A673 (cell line): Measurements from ENCODE around the gene SMPX. TPM values are rescaled to one million over a fixed set of nuclear protein-coding genes. Genes with fewer than 3 reads are reported as not detected.

Experiments used
- BruUV-seq: library from RNA; stranded (reverse); fragments of 400-500 nt; replicated peaks from 2 replicates; lab custom pipeline; 2021; lab: Mats Ljungman, UMichigan
- CTCF ChIA-PET: fragments of 300-600 bp; sonication (Branson Sonifier 250); formaldehyde crosslinking; loops from one replicate; lab custom pipeline; 2022; ENCODE audit warnings: antibody characterized with exemption; lab: Charles Lee
- POLR2A ChIA-PET: fragments of 300-600 bp; sonication (Branson Sonifier 250); formaldehyde crosslinking; loops from one replicate; lab custom pipeline; 2022; ENCODE audit warnings: antibody characterized with exemption; ENCODE audit not compliant: low non-redundant PET; lab: Charles Lee
- DNase-seq: peaks from one replicate; pipeline ENCODE4 v3.0.0-alpha.2; 2015; ENCODE audit warnings: low spot score
- H3K27ac ChIP-seq: fragments of 200-600 bp; sonication (generic); 2 replicates; pipeline ENCODE4 v1.5.1; 2016; ENCODE audit warnings: mixed run types, low read depth, mild to moderate bottlenecking, mixed read lengths, antibody characterized with exemption, low read length; ENCODE audit not compliant: poor library complexity, severe bottlenecking
- H3K27me3 ChIP-seq: fragments of 200-600 bp; sonication (generic); replicated peaks from 2 replicates; pipeline ENCODE4 v1.6.1; 2017; ENCODE audit warnings: mixed run types, low read depth, mild to moderate bottlenecking, mixed read lengths, antibody characterized with exemption, low read length; ENCODE audit not compliant: insufficient read depth, poor library complexity
- H3K36me3 ChIP-seq: fragments of 200-600 bp; sonication (generic); 2 replicates; pipeline ENCODE4 v1.6.1; 2016; ENCODE audit warnings: mixed run types, mild to moderate bottlenecking, mixed read lengths, antibody characterized with exemption, low read length; ENCODE audit not compliant: insufficient read depth, poor library complexity, severe bottlenecking
- H3K4me1 ChIP-seq: fragments of 200-600 bp; sonication (generic); 2 replicates; pipeline ENCODE4 v1.6.1; 2017; ENCODE audit warnings: mixed run types, mild to moderate bottlenecking, mixed read lengths, antibody characterized with exemption, low read length; ENCODE audit not compliant: insufficient read depth, poor library complexity, severe bottlenecking
- H3K4me3 ChIP-seq: fragments of 200-600 bp; sonication (generic); 2 replicates; pipeline ENCODE4 v1.5.1; 2016; ENCODE audit warnings: low read depth, mixed run types, mild to moderate bottlenecking, mixed read lengths, low read length; ENCODE audit not compliant: poor library complexity, severe bottlenecking
- H3K9me3 ChIP-seq: fragments of 200-600 bp; sonication (generic); 2 replicates; pipeline ENCODE4 v1.6.1; 2016; ENCODE audit warnings: mixed run types, low read depth, mild to moderate bottlenecking, mixed read lengths, antibody characterized with exemption, low read length; ENCODE audit not compliant: poor library complexity, severe bottlenecking
- CTCF ChIP-seq: fragments of 300-800, 200-600 bp; sonication (generic); conservative IDR thresholded peaks from 2 replicates; pipeline ENCODE4 v1.5.1; 2017; ENCODE audit warnings: low read depth, mild to moderate bottlenecking, antibody characterized with exemption, low read length, moderate library complexity, mixed read lengths
- EZH2 ChIP-seq: fragments of 200-600 bp; sonication (generic); IDR thresholded peaks from 2 replicates; pipeline ENCODE4 v1.6.1; 2017; ENCODE audit warnings: borderline replicate concordance, low read depth, mild to moderate bottlenecking, mixed read lengths, antibody characterized with exemption, low read length; ENCODE audit not compliant: poor library complexity, severe bottlenecking
- intact Hi-C: fragments of 100-400 bp; cut with micrococcal nuclease; formaldehyde crosslinking; loops from one replicate; pipeline ENCODE4 v1.10.0; 2022; ENCODE audit not compliant: unreplicated experiment
- total RNA-seq: library from RNA; stranded (reverse); gene quantifications from 2 replicates; pipeline ENCODE4 v1.2.3, GENCODE V29; 2021

SMPX gene
- total RNA-seq, 1 experiment from 2014 or later, result not detected

- Histone ChIP-seq H3K9me3 (no peaks in the 10 kb centered on the region), H3K4me1 (no peaks in the 10 kb centered on the region), H3K27ac (no peak overlapping the region), H3K36me3 (no peaks in the 10 kb centered on the region), H3K27me3 (no peaks in the 10 kb centered on the region), H3K4me3 (no peak overlapping the region)
- no TSS peak for BruUV-seq
- POLR2A ChIA-PET, result no interaction called here
- CTCF ChIA-PET, result no interaction called here
- TF ChIP-seq CTCF (peak; percentile 30; the same call in 1 of the 2 replicates), EZH2 (no peak)
- intact Hi-C loops, result no loop called here
- peak; percentile 20 for DNase-seq
Measured at GRCh38 chrX:21770631-21771321, 12.9 kb upstream of the SMPX start.

GRCh38 chrX:21766101-21766500 is 8.2 kb upstream of the SMPX start:
- ChIA-PET CTCF (no interaction called here), POLR2A (no interaction called here)
- no peaks in the 10 kb centered on the region for H3K27me3 ChIP-seq
- no peaks in the 10 kb centered on the region for H3K36me3 ChIP-seq
- no peaks in the 10 kb centered on the region for H3K4me1 ChIP-seq
- no peak for DNase-seq
- no peaks in the 10 kb centered on the region for H3K9me3 ChIP-seq
- BruUV-seq, result no TSS peak
- H3K27ac ChIP-seq, result no peak overlapping the region
- TF ChIP-seq EZH2 (no peak), CTCF (no peak)
- H3K4me3 ChIP-seq, result no peak overlapping the region
- intact Hi-C loops, result no loop called here

GRCh38 chrX:21764008-21764407 is 6.1 kb upstream of the SMPX start:
- Histone ChIP-seq H3K4me1 (no peaks in the 10 kb centered on the region), H3K27ac (no peak overlapping the region), H3K4me3 (no peak overlapping the region), H3K36me3 (no peaks in the 10 kb centered on the region), H3K27me3 (no peaks in the 10 kb centered on the region), H3K9me3 (no peaks in the 10 kb centered on the region)
- DNase-seq, result no peak
- CTCF ChIA-PET, result no interaction called here
- no peak for TF ChIP-seq CTCF
- POLR2A ChIA-PET, result no interaction called here
- intact Hi-C loops, result no loop called here
- BruUV-seq, result no TSS peak
